ENCODE data around the gene TEX2.
"Not testable (repeated sequence)": the region's sequence is repeated elsewhere in the genome, so short reads cannot be mapped to it uniquely, and the experiment has no call there.

Gene TEX2

DNA sequence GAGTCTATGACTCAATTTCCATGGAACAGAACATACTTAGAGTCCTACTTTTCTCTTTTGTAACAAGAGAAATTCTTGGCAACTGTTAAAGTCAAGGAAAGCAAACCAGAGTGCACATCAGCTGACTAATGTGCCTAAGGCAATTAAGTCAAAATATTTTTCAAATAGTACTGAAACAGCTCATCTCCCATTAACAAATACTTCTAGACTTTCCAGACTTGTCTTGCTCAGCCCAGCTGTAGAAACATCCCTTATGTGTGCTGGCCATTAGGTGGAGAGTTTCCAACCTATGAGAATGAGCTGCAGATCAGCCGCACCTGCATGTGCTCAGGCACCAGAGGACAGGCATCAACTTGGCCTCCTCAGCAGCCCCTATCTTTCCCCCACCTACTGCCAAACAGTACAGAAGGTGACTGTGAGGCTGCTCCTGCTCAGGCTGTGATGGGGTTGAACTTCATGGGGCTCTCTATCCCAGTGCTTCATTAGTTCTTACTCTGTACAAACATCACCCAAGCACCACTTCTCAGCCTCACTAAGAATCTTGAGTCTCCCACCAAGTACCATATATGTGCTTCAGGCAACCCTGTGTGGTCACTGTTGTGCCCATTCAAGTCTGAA lies 32.2 kb downstream of the TEX2 start:
- H3K9me3 ChIP-seq (ENCODE audit: insufficient read depth, low read depth, low read length), result no peaks in the 10 kb centered on the region
- H3K27ac ChIP-seq (ENCODE audit: low read length), result no peak overlapping the region
- H3K4me1 ChIP-seq (ENCODE audit: insufficient read depth, low read length), result no peaks in the 10 kb centered on the region
- H3K4me3 ChIP-seq (ENCODE audit: low read length), result no peak overlapping the region
- no peak overlapping the region for H3K9ac ChIP-seq (ENCODE audit: low read depth, low read length)
- no peaks in the 10 kb centered on the region for H3K36me3 ChIP-seq (ENCODE audit: insufficient read depth, low read depth, low read length)
- no peaks in the 10 kb centered on the region for H3K27me3 ChIP-seq (ENCODE audit: insufficient read depth, low read length)

DNA sequence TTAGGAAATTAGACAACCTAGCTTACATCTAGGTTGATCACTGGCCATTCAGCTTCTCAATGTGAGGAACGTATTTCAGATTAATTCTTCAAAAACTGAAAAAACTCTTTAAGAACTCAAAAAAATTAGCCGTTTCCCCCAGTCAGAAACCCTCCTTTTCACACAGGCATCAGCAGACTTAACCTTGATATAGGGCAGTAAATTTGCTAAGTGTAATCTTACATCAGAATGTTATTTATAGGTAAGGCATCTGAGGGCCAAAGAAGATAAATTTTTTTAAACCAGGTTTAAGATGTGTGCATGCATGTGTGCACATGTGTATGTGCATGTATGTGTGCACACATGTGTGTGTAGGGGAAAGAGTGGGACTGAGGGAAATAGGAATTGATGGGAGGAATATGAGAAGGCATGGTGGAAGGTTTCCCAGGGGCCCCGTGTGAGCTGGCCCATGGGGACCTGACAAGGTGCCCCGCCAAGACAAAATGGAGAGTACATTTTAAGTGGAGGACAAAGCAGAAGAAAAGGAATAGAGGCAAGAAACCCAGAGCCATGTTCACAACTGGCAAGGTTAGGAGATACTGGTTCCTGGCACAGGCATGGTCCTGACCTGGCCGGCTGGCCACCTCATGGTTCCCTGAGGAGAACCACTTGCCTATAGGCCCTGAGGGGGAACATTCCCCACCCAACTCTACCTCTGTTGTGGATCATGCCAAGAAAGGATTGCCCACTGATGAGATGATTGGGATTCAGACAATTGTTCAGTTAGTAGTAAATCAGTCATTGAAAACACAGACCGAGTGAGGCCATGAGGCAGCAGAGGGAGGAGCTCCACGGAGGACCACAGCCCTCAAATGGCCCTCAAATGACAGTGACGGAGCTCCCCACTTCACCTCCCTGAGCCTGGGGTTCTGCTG lies 33.0 kb downstream of the TEX2 start:
- no peak overlapping the region for H3K27ac ChIP-seq (ENCODE audit: low read length)

DNA sequence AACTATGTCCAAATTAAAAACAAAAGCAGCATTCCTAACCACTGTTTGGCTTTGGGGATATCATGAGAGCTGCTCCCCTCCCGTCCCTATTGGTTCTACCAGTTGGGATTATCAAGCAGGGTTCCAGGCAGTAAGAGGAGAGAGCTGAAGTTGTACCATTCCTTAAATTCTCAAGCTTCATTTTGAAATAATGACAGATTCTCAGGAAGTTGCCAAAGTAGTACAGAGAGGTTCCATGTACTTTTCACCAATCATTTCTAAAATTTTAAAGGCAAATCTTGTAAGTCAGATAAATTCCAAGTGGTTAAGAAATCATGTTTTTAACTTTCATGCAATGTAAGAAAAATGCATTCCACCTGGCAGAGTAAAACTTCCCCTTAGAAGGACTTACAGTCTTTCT lies 36.9 kb downstream of the TEX2 start:
- no peaks in the 10 kb centered on the region for H3K9me3 ChIP-seq (ENCODE audit: insufficient read depth, low read depth, low read length)
- no peak overlapping the region for H3K27ac ChIP-seq (ENCODE audit: low read length)
- H3K36me3 ChIP-seq (ENCODE audit: insufficient read depth, low read depth, low read length), result no peaks in the 10 kb centered on the region
- H3K4me3 ChIP-seq (ENCODE audit: low read length), result no peak overlapping the region
- H3K4me1 ChIP-seq (ENCODE audit: insufficient read depth, low read length), result no peaks in the 10 kb centered on the region
- H3K9ac ChIP-seq (ENCODE audit: low read depth, low read length), result no peak overlapping the region
- no peaks in the 10 kb centered on the region for H3K27me3 ChIP-seq (ENCODE audit: insufficient read depth, low read length)

More for the DNA sequence above, 33.0 kb downstream of the TEX2 start:
- H3K27me3 ChIP-seq (ENCODE audit: insufficient read depth, low read length), result no peaks in the 10 kb centered on the region
- no peaks in the 10 kb centered on the region for H3K36me3 ChIP-seq (ENCODE audit: insufficient read depth, low read depth, low read length)
- H3K4me3 ChIP-seq (ENCODE audit: low read length), result no peak overlapping the region
- H3K9ac ChIP-seq (ENCODE audit: low read depth, low read length), result no peak overlapping the region
- no peaks in the 10 kb centered on the region for H3K4me1 ChIP-seq (ENCODE audit: insufficient read depth, low read length)
- H3K9me3 ChIP-seq (ENCODE audit: insufficient read depth, low read depth, low read length), result no peaks in the 10 kb centered on the region

DNA sequence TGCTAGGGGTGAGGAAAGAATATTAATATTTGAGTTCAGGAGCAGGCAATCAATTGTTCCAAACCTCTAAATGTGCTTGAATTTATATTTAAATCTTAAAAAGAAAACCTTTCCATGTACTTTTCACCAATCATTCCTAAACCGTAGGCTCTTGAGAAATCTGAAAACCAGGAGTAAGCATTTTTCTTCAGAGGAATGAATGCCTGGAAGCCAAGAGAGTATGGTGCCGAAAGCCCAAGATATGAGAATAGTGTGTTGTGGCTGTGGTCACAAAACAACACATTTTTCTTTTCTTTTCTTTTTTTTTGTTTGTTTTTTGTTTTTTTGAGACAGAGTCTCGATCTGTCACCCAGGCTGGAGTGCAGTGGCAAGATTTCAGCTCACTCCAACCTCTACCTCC lies 37.6 kb downstream of the TEX2 start:
- Histone ChIP-seq H3K4me1 (ENCODE audit: insufficient read depth, low read length) (no peaks in the 10 kb centered on the region), H3K27me3 (ENCODE audit: insufficient read depth, low read length) (no peaks in the 10 kb centered on the region), H3K9ac (ENCODE audit: low read depth, low read length) (no peak overlapping the region), H3K4me3 (ENCODE audit: low read length) (no peak overlapping the region), H3K27ac (ENCODE audit: low read length) (no peak overlapping the region), H3K9me3 (ENCODE audit: insufficient read depth, low read depth, low read length) (no peaks in the 10 kb centered on the region), H3K36me3 (ENCODE audit: insufficient read depth, low read depth, low read length) (no peaks in the 10 kb centered on the region)

DNA sequence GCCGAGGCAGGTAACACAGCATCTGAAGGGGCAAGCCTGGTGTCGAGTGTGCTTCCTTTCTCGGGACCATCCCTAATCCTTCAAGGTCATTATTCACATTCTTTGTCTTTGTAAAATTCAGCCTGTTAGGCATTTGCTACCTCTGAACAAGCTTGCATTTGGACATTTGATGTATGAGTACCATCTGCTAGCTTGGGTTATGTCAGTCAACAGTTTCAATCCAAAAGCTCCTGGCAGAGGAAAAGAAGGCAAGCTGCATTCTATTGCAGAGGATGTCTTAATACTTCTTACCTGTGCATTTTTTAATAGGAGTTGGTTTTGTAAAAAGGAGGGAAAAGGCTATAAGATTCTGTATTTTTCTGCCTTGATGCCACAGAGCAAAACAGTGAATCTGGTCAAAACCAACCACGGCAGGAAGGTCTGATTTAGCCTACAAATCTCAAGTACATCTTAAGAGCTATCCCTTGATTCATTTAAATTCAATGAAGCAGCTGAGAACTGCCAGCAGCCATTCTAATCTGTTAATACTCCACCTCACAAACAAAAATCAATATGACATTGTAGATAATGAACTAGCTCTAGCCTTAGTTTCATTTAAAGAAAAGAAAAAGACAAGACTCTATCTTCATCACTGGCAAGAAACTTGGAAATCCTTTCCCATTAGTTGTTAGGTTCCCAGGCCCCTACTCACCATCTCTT lies 39.0 kb downstream of the TEX2 start:
- no peaks in the 10 kb centered on the region for H3K4me1 ChIP-seq (ENCODE audit: insufficient read depth, low read length)
- H3K36me3 ChIP-seq (ENCODE audit: insufficient read depth, low read depth, low read length), result no peaks in the 10 kb centered on the region
- H3K27ac ChIP-seq (ENCODE audit: low read length), result no peak overlapping the region
- H3K9me3 ChIP-seq (ENCODE audit: insufficient read depth, low read depth, low read length), result no peaks in the 10 kb centered on the region
- H3K27me3 ChIP-seq (ENCODE audit: insufficient read depth, low read length), result no peaks in the 10 kb centered on the region
- H3K9ac ChIP-seq (ENCODE audit: low read depth, low read length), result no peak overlapping the region
- H3K4me3 ChIP-seq (ENCODE audit: low read length), result no peak overlapping the region

DNA sequence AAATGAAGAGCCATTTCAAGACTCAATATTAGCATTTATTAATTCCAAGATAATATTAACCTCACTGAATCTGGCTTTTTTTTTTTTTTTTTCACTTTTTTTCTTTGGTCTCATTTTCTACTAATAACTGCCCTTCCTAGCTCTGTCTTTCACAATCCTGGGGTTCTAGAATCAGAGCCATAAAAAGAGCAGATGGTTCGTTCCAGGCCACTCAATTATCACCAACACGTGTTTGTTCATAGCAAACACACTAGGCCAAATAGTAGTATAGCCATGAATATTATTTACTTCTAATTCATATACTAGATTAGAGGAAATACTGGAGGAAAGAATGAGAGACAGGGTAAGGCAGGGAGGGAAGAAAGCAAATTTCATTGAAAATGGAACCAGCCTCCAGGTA lies 39.8 kb downstream of the TEX2 start:
- no peak overlapping the region for H3K4me3 ChIP-seq (ENCODE audit: low read length)
- H3K36me3 ChIP-seq (ENCODE audit: insufficient read depth, low read depth, low read length), result no peaks in the 10 kb centered on the region
- H3K27me3 ChIP-seq (ENCODE audit: insufficient read depth, low read length), result no peaks in the 10 kb centered on the region
- H3K27ac ChIP-seq (ENCODE audit: low read length), result no peak overlapping the region
- no peak overlapping the region for H3K9ac ChIP-seq (ENCODE audit: low read depth, low read length)
- no peaks in the 10 kb centered on the region for H3K9me3 ChIP-seq (ENCODE audit: insufficient read depth, low read depth, low read length)
- no peaks in the 10 kb centered on the region for H3K4me1 ChIP-seq (ENCODE audit: insufficient read depth, low read length)

DNA sequence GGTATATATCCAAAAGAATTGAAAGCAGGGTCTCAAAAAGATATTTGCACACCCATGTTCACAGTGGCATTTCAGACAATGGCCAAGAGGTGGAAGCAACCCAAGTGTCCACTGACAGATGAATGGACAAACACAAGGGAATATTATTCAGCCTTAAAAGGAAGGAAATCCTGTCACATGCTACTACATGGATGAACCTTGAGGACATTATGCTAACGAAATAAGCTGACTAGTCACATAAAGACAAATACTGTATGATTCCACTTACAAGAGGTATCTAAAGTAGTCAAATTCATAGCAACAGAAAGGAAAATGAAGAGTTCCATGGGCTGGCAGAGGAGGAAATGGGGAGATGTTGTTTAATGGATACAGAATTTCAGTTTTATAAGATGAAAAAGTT lies 41.4 kb downstream of the TEX2 start:
- Histone ChIP-seq H3K36me3 (ENCODE audit: insufficient read depth, low read depth, low read length) (no peaks in the 10 kb centered on the region), H3K4me3 (ENCODE audit: low read length) (no peak overlapping the region), H3K4me1 (ENCODE audit: insufficient read depth, low read length) (peaks cover 4% of the 10 kb centered on the region; the same call in 1 of the 2 replicates), H3K27me3 (ENCODE audit: insufficient read depth, low read length) (no peaks in the 10 kb centered on the region), H3K27ac (ENCODE audit: low read length) (no peak overlapping the region), H3K9ac (ENCODE audit: low read depth, low read length) (no peak overlapping the region), H3K9me3 (ENCODE audit: insufficient read depth, low read depth, low read length) (no peaks in the 10 kb centered on the region)

DNA sequence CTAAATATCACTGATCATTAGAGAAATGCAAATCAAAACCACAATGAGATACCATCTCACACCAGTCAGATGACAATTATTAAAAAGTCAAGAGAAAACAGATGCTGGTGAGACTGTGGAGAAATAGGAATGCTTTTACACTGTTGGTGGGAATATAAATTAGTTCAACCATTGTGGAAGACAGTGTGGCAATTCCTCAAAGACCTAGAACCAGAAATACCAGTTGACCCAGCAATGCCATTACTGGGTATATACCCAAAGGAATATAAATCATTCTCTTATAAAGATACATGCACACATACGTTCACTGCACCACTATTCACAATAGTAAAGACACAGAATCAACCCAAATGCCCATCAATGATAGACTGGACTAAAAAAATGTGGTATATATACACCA lies 42.5 kb downstream of the TEX2 start:
- H3K9me3 ChIP-seq (ENCODE audit: insufficient read depth, low read depth, low read length); H3K9ac ChIP-seq (ENCODE audit: low read depth, low read length); H3K36me3 ChIP-seq (ENCODE audit: insufficient read depth, low read depth, low read length); H3K27ac ChIP-seq (ENCODE audit: low read length); H3K4me1 ChIP-seq (ENCODE audit: insufficient read depth, low read length); H3K27me3 ChIP-seq (ENCODE audit: insufficient read depth, low read length); H3K4me3 ChIP-seq (ENCODE audit: low read length): not testable (repeated sequence)

DNA sequence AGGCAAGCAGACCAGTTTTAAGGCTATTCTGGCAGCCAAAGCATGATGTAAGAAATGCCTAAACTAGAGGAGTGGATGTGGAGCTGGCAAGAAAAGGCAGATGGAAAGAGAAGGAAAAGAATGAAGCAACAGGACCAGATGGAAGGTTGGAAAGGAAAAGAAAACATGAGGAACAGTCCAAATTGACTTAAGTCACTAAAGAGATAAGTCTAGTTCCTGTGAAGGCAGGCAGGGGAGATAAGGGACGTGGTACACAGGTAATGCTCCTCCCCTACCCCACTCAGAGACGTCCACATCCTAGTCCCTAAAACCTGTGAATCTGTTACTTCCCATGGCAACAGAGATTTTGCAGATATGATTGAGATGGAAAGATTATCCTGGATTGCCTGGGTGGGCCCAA lies 43.5 kb downstream of the TEX2 start:
- Histone ChIP-seq H3K4me3 (ENCODE audit: low read length) (no peak overlapping the region), H3K27me3 (ENCODE audit: insufficient read depth, low read length) (no peaks in the 10 kb centered on the region), H3K9ac (ENCODE audit: low read depth, low read length) (no peak overlapping the region), H3K27ac (ENCODE audit: low read length) (no peak overlapping the region), H3K4me1 (ENCODE audit: insufficient read depth, low read length) (peaks cover 4% of the 10 kb centered on the region; the same call in 1 of the 2 replicates), H3K9me3 (ENCODE audit: insufficient read depth, low read depth, low read length) (no peaks in the 10 kb centered on the region), H3K36me3 (ENCODE audit: insufficient read depth, low read depth, low read length) (no peaks in the 10 kb centered on the region)

DNA sequence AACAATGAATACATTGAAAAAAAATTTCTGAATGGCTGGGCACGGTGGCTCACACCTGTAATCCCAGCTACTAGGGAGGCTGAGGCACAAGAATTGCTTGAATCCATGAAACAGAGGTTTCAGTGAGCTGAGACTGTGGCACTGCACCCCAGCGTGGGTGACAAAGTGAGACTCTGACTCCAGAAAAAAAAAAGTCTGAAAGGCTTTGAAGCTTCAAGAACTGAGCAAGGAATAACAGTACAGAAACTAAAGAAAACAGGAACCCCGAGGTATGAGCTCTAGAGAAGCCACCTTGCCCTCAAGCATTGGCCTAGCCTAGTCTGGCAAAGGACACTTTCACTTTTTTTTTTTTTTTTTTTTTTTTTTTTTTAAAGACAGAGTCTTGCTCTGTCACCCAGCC lies 45.0 kb downstream of the TEX2 start:
- Histone ChIP-seq H3K4me3 (ENCODE audit: low read length) (no peak overlapping the region), H3K4me1 (ENCODE audit: insufficient read depth, low read length) (peaks cover 4% of the 10 kb centered on the region; the same call in 1 of the 2 replicates), H3K27me3 (ENCODE audit: insufficient read depth, low read length) (no peaks in the 10 kb centered on the region), H3K27ac (ENCODE audit: low read length) (no peak overlapping the region), H3K9me3 (ENCODE audit: insufficient read depth, low read depth, low read length) (no peaks in the 10 kb centered on the region), H3K36me3 (ENCODE audit: insufficient read depth, low read depth, low read length) (0 out of 2 replicates have a peak, but pooled peaks cover 5% of the 10 kb centered on the region), H3K9ac (ENCODE audit: low read depth, low read length) (no peak overlapping the region)

DNA sequence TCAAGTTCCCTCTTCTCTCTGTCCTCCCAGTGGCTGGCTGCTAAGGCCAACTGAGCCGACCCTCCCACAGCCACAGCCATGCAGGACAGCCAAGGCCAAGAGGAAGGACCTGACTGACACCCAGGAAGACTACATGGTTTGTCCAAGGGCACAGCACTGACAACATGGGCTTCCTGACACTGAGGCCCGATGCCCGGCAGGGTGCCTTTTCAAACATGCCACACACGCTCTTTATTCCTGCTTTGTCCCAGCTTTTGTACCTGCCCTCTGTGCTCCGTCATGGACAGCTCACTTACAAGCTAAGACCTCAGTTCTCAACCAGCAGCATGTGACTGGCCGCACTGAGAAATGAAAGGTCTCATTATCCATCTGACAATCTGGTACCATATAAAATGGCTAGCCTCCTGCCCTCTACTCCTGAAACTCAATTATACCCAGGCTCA lies 45.8 kb downstream of the TEX2 start:
- Histone ChIP-seq H3K9ac (ENCODE audit: low read depth, low read length) (no peak overlapping the region), H3K9me3 (ENCODE audit: insufficient read depth, low read depth, low read length) (no peaks in the 10 kb centered on the region), H3K27ac (ENCODE audit: low read length) (no peak overlapping the region), H3K4me1 (ENCODE audit: insufficient read depth, low read length) (peaks cover 4% of the 10 kb centered on the region; the same call in 1 of the 2 replicates), H3K36me3 (ENCODE audit: insufficient read depth, low read depth, low read length) (peaks cover 12% of the 10 kb centered on the region), H3K27me3 (ENCODE audit: insufficient read depth, low read length) (no peaks in the 10 kb centered on the region), H3K4me3 (ENCODE audit: low read length) (no peak overlapping the region)
